Spinal cord (tissue), 10 donors: ENCODE data around the gene ZNF550. TPM values are rescaled to one million over a fixed set of nuclear protein-coding genes. Genes with fewer than 3 reads are reported as not detected.
A peak's percentile ranks its signal among the peaks of the same experiment; 100 is the strongest.

ENCODE experiments used
- DNase-seq, 6 donors: peaks; one replicate each; pipeline versions ENCODE4 v3.0.0 to v3.0.0-alpha.2; 2013 to 2015; ENCODE audit warnings: low spot score in 6 of 6, low read depth in 4 of 6
- H3K27ac ChIP-seq: one replicate; pipeline ENCODE4 v1.5.1; 2013; ENCODE audit warnings: low read depth, low read length, control low read depth
- H3K27me3 ChIP-seq: one replicate; pipeline ENCODE4 v1.6.1; 2013; ENCODE audit warnings: low read length; ENCODE audit not compliant: control insufficient read depth, insufficient read depth
- H3K36me3 ChIP-seq: one replicate; pipeline ENCODE4 v1.6.1; 2013; ENCODE audit warnings: low read length; ENCODE audit not compliant: control insufficient read depth, insufficient read depth
- H3K4me1 ChIP-seq: one replicate; pipeline ENCODE4 v1.6.1; 2013; ENCODE audit warnings: low read length; ENCODE audit not compliant: control insufficient read depth, insufficient read depth
- H3K4me3 ChIP-seq: one replicate; pipeline ENCODE4 v1.5.1; 2013; ENCODE audit warnings: low read depth, low read length, control low read depth
- H3K9me3 ChIP-seq: one replicate; pipeline ENCODE4 v1.6.1; 2013; ENCODE audit warnings: low read length; ENCODE audit not compliant: control insufficient read depth, insufficient read depth
- WGBS: methylation state at CpG from one replicate; pipeline ENCODE4 v1.1.5; 2013; ENCODE audit warnings: missing lambda C conversion rate; ENCODE audit not compliant: insufficient coverage; 5-methylcytosine and 5-hydroxymethylcytosine counted together
- long read RNA-seq, 4 donors: transcript quantifications; one replicate each; lab custom pipeline, GENCODE V29; 2026
- polyA plus RNA-seq, 2 donors: library from polyadenylated mRNA; unstranded; fragments of 120-200 nt; gene quantifications; one replicate each; pipeline ENCODE4 v1.2.1, GENCODE V29; 2013; ENCODE audit not compliant: insufficient read length in 2 of 2
- total RNA-seq, 2 donors: library from RNA; depleted of rRNA in 1 of 2; stranded (reverse); fragments of 120-200 nt in 1 of 2; fragments of >200 nt in 1 of 2; gene quantifications; one replicate each; pipeline versions ENCODE4 v1.2.3 to v1.2.4, GENCODE V29; 2013 to 2014
- donor health status: healthy.

Gene ZNF550
- total RNA-seq, result 10 to 100 TPM; 11.1 to 16.8 TPM
- 10 to 100 TPM; 10.8 to 15.7 TPM for polyA plus RNA-seq
- long read RNA-seq, donor 1, partial matches to known transcripts, result 9 of 13 reads
- long read RNA-seq, donor 1, other reads (novel, unspliced or antisense), result 0 of 13 reads
- long read RNA-seq, donor 2, partial matches to known transcripts, result 0 of 1 reads
- long read RNA-seq, donor 2, other reads (novel, unspliced or antisense), result 0 of 1 reads
- long read RNA-seq, donor 3, result 0 reads
- long read RNA-seq, donor 4, full-length matches to known transcripts, result 2 of 28 reads
- long read RNA-seq, donor 4, partial matches to known transcripts, result 20 of 28 reads
- long read RNA-seq, donor 4, other reads (novel, unspliced or antisense), result 6 of 28 reads

DNA sequence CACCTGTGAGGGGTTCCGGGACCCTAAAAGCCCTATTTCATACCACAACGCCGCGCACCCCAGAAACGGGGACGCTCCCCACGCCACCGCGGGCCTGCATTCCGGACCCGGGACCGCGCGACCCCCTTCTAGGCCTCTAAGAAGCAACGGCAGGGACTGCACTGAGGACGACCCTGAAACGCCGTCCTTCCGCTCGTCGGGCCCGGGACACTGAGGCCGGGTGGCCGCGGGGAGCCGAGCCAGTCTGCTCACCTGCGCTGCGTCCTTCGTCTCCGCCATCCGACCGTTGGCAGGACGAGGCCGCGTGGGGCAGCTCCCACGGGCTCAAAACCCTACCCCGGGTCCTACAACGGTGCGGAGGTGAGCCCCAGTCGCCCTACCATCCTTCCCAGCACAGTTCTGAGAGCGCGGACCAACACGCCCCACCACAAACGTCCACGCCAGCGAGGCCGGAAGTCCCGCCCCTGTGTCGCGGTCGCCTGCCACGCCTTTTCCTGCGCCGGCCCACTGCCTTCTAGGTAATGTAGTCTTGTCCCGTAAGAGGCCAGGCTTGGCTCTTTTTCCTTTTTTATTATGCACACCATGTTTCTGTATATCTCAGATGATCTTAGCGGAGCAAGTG is at the start of gene ZNF550:
ZNF550 (minus strand) TSS at position 460 of the 622 bp plus-strand sequence; CDS start at position 279, 181 bp downstream.
- 0% methylated on average over 54 of the region's 56 CpGs for WGBS
- peak; percentile 58 to 97 (median 77) for DNase-seq
- Histone ChIP-seq H3K27me3 (no peaks in the 10 kb centered on the region), H3K36me3 (peaks cover 5% of the 10 kb centered on the region), H3K9me3 (peaks cover 3% of the 10 kb centered on the region), H3K27ac (peak within 1 kb of the TSS; percentile 54), H3K4me3 (peak within 1 kb of the TSS; percentile 70), H3K4me1 (peaks cover 16% of the 10 kb centered on the region)

DNA sequence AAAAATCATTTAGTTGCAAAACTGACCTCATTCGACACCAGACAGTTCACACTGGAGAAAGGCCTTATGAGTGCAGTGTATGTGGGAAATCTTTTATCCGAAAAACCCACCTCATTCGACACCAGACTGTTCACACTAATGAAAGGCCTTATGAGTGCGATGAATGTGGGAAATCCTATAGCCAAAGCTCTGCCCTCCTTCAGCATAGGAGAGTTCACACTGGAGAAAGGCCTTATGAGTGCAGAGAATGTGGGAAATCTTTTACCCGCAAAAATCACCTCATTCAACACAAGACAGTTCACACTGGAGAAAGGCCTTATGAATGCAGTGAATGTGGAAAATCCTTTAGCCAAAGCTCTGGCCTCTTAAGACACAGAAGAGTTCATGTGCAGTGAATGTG is 47.3 kb upstream of the ZNF550 start:
- Histone ChIP-seq H3K27me3 (no peaks in the 10 kb centered on the region), H3K4me3 (no peak overlapping the region), H3K9me3 (no peaks in the 10 kb centered on the region), H3K27ac (no peak overlapping the region), H3K4me1 (no peaks in the 10 kb centered on the region), H3K36me3 (peaks cover 14% of the 10 kb centered on the region)
- DNase-seq, result no peak
- WGBS, result no CpG with 5 or more reads among the region's 5 CpGs

DNA sequence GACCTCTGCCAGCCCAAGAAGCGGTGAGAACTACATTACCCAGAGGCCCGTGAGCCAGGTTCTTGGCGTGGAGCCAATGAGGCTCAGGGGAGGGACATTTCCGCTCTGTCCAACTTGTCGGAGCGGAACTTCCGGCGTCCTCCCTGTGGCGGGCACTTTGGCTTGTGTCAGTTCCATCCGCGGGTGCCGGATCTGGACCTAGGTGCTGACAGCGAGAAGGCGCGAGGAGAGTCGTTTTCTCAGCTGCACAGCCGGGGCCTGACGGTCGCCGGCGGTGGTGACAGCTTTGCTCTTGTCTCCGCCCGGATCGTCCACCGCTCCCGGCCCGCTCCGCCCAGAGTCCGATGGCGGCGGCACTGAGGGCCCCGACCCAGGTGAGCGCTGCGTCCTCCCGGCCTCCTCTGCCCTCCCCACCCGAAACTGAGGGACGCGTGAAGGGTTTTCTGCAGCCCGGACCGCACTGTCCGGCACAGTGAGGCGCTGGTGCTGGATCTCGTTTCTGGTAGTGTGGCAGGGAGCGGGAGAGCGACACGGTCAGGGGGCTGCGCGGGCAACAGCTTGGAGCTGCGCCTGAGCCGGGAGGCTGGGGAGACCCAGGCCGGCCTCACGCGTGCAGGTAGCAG is 40.2 kb upstream of the ZNF550 start, which contains the start of gene ZNF530:
ZNF530 (plus strand) TSS at position 125 of the 623 bp plus-strand sequence. CDS start 4,461 bp downstream, outside the sequence.
- Histone ChIP-seq H3K27me3 (no peaks in the 10 kb centered on the region), H3K27ac (peak within 1 kb of the TSS; percentile 7)
- WGBS, result under 1% methylated on average over 53 of the region's 53 CpGs

DNA sequence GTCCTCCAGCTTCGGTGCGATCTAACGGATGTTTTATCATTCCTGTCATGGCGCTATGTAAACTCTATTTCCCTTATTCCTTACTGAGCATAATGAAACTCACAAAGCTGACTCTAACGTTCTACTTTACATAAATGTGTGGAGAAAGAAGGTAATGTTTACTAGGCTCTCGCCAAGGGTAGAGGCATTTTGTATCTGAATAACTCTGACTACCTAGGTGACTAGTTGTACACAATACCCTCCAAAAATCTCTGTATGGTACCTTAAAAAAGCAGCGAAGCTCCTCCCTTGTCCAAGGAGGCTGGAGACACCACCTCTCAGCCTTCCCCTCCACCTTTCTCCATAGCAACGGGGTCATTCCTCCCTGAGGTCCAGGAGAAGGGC is 39.7 kb upstream of the ZNF550 start:
- Histone ChIP-seq H3K36me3 (peaks cover 5% of the 10 kb centered on the region), H3K4me1 (peaks cover 7% of the 10 kb centered on the region), H3K4me3 (peak overlapping the region; percentile 84), H3K27me3 (no peaks in the 10 kb centered on the region), H3K9me3 (no peaks in the 10 kb centered on the region), H3K27ac (peak overlapping the region; percentile 7)
- WGBS, result 0% methylated on average over 2 of the region's 8 CpGs
- DNase-seq, result no peak

More for the DNA sequence above, 40.2 kb upstream of the ZNF550 start, which contains the start of gene ZNF530:
- DNase-seq, result peak; percentile 86 to 98 (median 96)
- Histone ChIP-seq H3K4me3 (peak within 1 kb of the TSS; percentile 84), H3K9me3 (no peaks in the 10 kb centered on the region), H3K4me1 (peaks cover 7% of the 10 kb centered on the region), H3K36me3 (peaks cover 6% of the 10 kb centered on the region)

DNA sequence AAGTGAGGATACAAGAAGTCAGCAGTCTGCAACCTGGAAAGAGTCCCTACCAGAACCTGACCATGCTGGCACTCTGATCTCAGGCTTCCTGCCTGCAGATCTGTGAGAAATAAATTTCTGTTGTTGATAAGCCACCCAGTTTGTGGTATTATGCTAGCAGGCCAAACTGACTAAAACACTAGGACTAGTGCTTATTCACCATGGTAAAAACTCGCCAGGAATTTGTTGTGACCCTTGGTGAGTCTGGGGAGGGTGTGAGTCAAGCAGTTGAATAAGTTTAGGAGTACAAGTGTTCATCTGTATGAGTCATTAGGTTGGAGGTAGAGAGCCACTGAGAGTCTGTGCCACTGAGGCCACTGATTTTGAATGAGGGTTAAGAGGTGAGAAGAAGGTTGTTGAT is 27.9 kb upstream of the ZNF550 start:
- Histone ChIP-seq H3K4me1 (peaks cover 20% of the 10 kb centered on the region), H3K27ac (no peak overlapping the region), H3K36me3 (peaks cover 45% of the 10 kb centered on the region), H3K4me3 (no peak overlapping the region), H3K9me3 (peaks cover 2% of the 10 kb centered on the region), H3K27me3 (no peaks in the 10 kb centered on the region)
- no peak for DNase-seq
- 100% methylated on average over 1 of the region's 1 CpG for WGBS

DNA sequence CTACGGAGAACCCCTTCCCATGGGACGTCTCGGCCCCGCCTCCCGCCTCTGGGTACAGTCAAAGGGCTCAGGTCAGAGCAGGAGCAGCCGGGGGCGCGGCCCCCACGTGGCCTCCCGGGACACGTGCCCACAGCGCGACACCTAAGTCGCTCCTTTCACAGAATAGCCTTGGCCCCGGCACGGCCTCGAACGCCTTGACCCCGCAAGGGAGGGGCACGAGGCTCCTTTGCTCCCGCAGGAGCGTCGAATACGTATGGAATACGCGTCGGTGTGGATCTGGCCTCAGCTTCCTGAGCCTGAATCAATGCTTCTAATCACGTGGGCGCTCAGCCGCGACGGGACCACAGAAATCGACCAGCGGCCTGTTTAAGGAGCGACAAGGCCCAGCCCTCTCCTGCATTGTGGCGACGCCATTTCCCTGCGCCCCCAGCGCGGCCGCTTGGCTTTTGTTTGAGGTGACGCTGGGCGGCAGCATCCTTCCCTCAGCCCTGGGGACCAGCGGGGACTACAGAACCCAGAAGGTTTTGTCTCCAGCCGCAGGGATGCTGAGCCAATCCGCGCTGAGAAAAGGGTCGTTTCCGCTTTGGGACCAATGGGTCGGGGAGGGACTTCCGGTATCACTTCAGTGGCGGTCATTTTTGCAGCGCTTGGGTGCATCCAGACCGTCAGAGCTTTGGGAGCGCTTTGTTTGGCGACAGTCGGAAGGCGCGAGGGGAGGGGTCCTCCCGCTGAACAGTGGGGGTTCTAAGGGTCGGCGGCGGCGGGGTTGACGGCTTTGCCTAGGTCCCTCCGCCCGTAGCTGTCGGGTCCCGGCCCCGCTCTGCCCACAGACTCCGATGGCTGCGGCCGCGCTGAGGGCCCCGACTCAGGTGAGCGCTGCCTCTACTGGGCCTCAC is 24.1 kb upstream of the ZNF550 start, which contains the start of gene ZIK1:
ZIK1 (plus strand) TSS at position 625 of the 896 bp plus-strand sequence; CDS start at position 837, 212 bp downstream.
- no peaks in the 10 kb centered on the region for H3K9me3 ChIP-seq
- no peaks in the 10 kb centered on the region for H3K27me3 ChIP-seq
- H3K4me1 ChIP-seq, result peaks cover 20% of the 10 kb centered on the region
- H3K27ac ChIP-seq, result peak within 1 kb of the TSS; percentile 93
- H3K4me3 ChIP-seq, result peak within 1 kb of the TSS; percentile 80
- peak; percentile 87 to 100 (median 96) for DNase-seq
- WGBS, result under 1% methylated on average over 76 of the region's 76 CpGs
- peaks cover 17% of the 10 kb centered on the region for H3K36me3 ChIP-seq

DNA sequence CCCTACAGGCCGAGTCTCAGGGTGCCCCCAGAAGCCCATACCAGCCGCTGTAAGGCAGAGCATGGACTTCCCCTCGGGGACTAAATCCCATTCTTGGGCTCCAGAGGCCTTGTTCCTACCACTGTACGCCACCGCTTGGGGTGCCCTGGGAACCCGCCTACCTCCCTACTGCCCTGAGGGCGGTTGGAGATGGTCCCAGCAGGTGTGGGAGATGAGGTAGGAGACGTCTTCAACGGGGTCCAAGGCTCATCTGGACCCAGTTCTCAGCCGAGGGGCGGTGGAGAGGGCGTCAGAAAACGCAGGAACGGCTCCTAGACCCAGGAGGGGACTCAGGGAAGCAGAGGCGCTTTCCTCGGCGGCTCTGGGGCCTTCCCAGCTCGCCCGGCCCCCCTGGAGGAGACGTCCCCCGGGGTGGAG is 23.4 kb upstream of the ZNF550 start:
- H3K4me3 ChIP-seq, result peak overlapping the region; percentile 80
- DNase-seq, result no peak
- H3K36me3 ChIP-seq, result peaks cover 10% of the 10 kb centered on the region
- H3K4me1 ChIP-seq, result peaks cover 21% of the 10 kb centered on the region
- WGBS, result 26% methylated on average over 20 of the region's 21 CpGs
- H3K27ac ChIP-seq, result peak overlapping the region; percentile 93
- H3K27me3 ChIP-seq, result no peaks in the 10 kb centered on the region
- H3K9me3 ChIP-seq, result no peaks in the 10 kb centered on the region

DNA sequence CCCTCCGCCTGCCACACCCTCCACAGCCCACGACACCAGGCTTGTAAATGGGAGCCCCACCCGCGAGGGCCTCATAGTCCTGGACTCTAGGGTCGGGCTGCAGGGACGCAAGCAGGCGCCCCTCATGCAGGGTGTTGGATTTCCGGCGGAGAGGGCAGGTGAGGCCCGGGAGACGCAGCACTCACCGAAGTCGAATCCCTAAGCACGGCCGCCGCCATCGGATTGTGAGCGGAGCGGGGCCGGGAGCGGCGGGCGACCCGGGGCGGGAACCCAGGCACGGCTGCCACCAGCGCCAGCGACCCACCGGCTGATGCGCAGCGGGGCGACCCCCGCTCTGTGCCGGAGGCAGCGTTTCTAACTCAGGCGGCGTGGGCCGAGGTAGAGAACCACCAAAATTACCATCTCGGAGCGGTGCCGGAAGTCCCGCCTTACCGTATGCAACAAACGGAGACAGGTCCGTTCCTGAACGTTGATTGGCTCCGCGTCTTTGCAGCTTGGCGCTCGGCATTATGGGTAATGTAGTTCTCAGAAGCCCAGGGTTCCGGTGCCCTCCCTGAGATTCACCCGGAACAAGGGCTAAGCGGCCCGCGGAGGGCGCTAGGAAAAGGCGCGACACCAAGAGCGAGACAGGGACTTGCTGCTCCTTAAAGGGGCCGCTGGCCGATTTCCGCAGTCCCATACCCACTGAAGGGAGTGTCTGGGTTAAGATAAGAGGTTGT is 19.0 kb upstream of the ZNF550 start, which contains the start of gene ZNF416:
ZNF416 (minus strand) TSS at position 425 of the 719 bp plus-strand sequence; CDS start at position 218, 207 bp downstream.
- Histone ChIP-seq H3K4me1 (peaks cover 16% of the 10 kb centered on the region), H3K27me3 (no peaks in the 10 kb centered on the region), H3K36me3 (peaks cover 31% of the 10 kb centered on the region), H3K27ac (peak within 1 kb of the TSS; percentile 70), H3K9me3 (peaks cover 7% of the 10 kb centered on the region), H3K4me3 (peak within 1 kb of the TSS; percentile 75)
- peak; percentile 95 to 100 (median 99) for DNase-seq
- WGBS, result under 1% methylated on average over 59 of the region's 62 CpGs
